ENCODE measurements around the gene PPP6R2. TPM values are rescaled to one million over a fixed set of nuclear protein-coding genes. Genes with fewer than 3 reads are reported as not detected.
A peak's percentile ranks its signal among the peaks of the same experiment; 100 is the strongest.

The PPP6R2 gene
- total RNA-seq, 1 experiment from 2014 or later: 49.2 TPM

- POLR2A ChIA-PET (ENCODE audit: unreplicated experiment): no interaction called here
- no TSS peak for BruUV-seq (replicated peaks)
- intact Hi-C loops (cut with micrococcal nuclease; ENCODE audit: unreplicated experiment): no loop called here
These were observed 113.5 kb downstream of the PPP6R2 start for GRCh38 chr22:50456466-50457234.

DNA sequence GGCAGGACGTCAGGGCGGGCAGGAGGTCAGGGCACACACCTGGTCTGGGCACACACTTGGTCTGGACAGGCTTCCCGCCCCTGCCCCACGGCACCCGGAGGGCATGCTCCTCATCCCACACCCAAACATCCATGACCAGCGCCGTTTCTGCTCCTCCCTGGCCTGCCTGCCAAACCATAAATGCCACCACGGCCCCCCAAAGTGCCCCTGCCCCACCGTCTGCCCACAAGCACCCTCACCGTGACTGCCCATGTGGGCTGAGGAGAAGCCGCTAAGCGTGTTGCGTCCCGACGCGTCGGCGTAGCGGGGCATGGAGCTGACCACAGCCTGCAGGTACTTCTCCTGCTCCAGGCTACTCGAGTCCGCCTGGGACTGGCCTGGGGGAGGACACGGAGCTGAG lies 115.9 kb downstream of the PPP6R2 start:
- H3K4me3 ChIP-seq: no peak overlapping the region
- no peaks in the 10 kb centered on the region for H3K9me3 ChIP-seq (ENCODE audit: insufficient read depth, low read depth)
- TF ChIP-seq CTCF (conservative IDR thresholded peaks at IDR 0.05): no peak
- no peak for TF ChIP-seq EZH2 (IDR thresholded peaks at IDR 0.05; ENCODE audit: low read depth)
- H3K36me3 ChIP-seq (ENCODE audit: low read depth): peaks cover 46% of the 10 kb centered on the region
- POLR2A ChIA-PET (ENCODE audit: unreplicated experiment): no interaction called here
- CTCF ChIA-PET: no interaction called here
- no peaks in the 10 kb centered on the region for H3K4me1 ChIP-seq (replicated peaks; ENCODE audit: insufficient read depth)
- peaks cover 13% of the 10 kb centered on the region; the same call in 1 of the 2 replicates for H3F3A ChIP-seq (ENCODE audit: insufficient read depth, low read depth)
- H3K9me2 ChIP-seq (ENCODE audit: insufficient read depth): no peaks in the 10 kb centered on the region
- H3K4me2 ChIP-seq: no peak overlapping the region
- no peaks in the 10 kb centered on the region for H3K79me2 ChIP-seq (ENCODE audit: low read depth)
- intact Hi-C loops (cut with micrococcal nuclease; ENCODE audit: unreplicated experiment): no loop called here
- no TSS peak for BruUV-seq (replicated peaks)
- no peak overlapping the region for H3K27ac ChIP-seq
- no peaks in the 10 kb centered on the region for H3K27me3 ChIP-seq (ENCODE audit: insufficient read depth, low read depth)
- DNase-seq: no peak
- peaks cover 30% of the 10 kb centered on the region for H4K20me1 ChIP-seq (ENCODE audit: insufficient read depth)
- H2AFZ ChIP-seq: no peak overlapping the region

More at GRCh38 chr22:50456466-50457234, 113.5 kb downstream of the PPP6R2 start:
- no peak for TF ChIP-seq EZH2 (IDR thresholded peaks at IDR 0.05; ENCODE audit: low read depth)
- TF ChIP-seq CTCF (conservative IDR thresholded peaks at IDR 0.05): peak; percentile 54; the same call in 1 of the 2 replicates
- H3K4me1 ChIP-seq (replicated peaks; ENCODE audit: insufficient read depth): no peaks in the 10 kb centered on the region
- peaks cover 32% of the 10 kb centered on the region for H3K36me3 ChIP-seq (ENCODE audit: low read depth)
- H3K9me2 ChIP-seq (ENCODE audit: insufficient read depth): no peaks in the 10 kb centered on the region
- no peak overlapping the region for H2AFZ ChIP-seq
- peaks cover 31% of the 10 kb centered on the region for H3F3A ChIP-seq (ENCODE audit: insufficient read depth, low read depth)
- H3K79me2 ChIP-seq (ENCODE audit: low read depth): no peaks in the 10 kb centered on the region
- H3K9me3 ChIP-seq (ENCODE audit: insufficient read depth, low read depth): no peaks in the 10 kb centered on the region
- CTCF ChIA-PET: no interaction called here
- DNase-seq: no peak
- no peak overlapping the region for H3K27ac ChIP-seq
- H3K27me3 ChIP-seq (ENCODE audit: insufficient read depth, low read depth): no peaks in the 10 kb centered on the region
- no peak overlapping the region for H3K4me2 ChIP-seq
- H3K4me3 ChIP-seq: no peak overlapping the region
- peaks cover 31% of the 10 kb centered on the region for H4K20me1 ChIP-seq (ENCODE audit: insufficient read depth)

DNA sequence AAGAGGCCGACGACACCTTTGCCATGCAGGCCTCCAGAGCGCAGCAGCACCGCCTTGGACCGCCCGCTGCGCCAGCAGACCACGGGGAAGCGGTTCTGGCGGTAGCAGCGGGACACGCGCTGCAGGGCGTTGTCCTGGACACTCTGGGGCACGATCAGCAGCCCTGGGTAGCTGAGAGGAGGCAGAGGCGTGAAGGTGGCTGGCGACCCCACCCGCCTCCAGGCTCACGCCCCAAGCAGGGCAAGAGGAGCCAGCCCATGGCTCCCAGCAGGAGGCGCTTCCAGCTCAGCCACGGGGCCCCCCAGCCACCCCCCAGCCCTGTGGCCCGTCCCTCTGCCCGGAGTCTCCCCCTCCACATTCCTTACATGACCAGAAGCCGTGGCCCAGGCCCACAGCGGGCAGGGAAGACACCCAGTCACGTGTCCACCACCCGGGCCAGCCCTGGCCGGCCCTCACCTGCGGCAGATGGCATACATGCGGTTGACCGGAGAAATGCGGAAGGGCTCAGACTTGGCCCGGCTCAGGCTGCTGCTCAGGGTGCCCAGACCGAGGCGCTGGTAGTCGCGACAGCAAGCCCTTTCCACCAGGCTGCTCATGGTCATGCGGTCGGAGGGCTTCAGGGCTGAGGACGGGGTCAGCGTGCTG lies 116.5 kb downstream of the PPP6R2 start:
- H3K36me3 ChIP-seq (ENCODE audit: low read depth): peaks cover 48% of the 10 kb centered on the region
- no peaks in the 10 kb centered on the region for H3K79me2 ChIP-seq (ENCODE audit: low read depth)
- intact Hi-C loops (cut with micrococcal nuclease; ENCODE audit: unreplicated experiment): loop anchor here (5.0 kb wide), 1 partner anchor 38 kb away; no protein-coding TSS in a partner anchor
- peaks cover 31% of the 10 kb centered on the region for H4K20me1 ChIP-seq (ENCODE audit: insufficient read depth)
- peaks cover 10% of the 10 kb centered on the region; the same call in 1 of the 2 replicates for H3F3A ChIP-seq (ENCODE audit: insufficient read depth, low read depth)
- no peaks in the 10 kb centered on the region for H3K9me2 ChIP-seq (ENCODE audit: insufficient read depth)
- TF ChIP-seq EZH2 (IDR thresholded peaks at IDR 0.05; ENCODE audit: low read depth): no peak
- TF ChIP-seq CTCF (conservative IDR thresholded peaks at IDR 0.05): no peak
- H3K4me2 ChIP-seq: no peak overlapping the region
- H2AFZ ChIP-seq: no peak overlapping the region
- H3K27me3 ChIP-seq (ENCODE audit: insufficient read depth, low read depth): no peaks in the 10 kb centered on the region
- H3K4me3 ChIP-seq: no peak overlapping the region
- no peak for DNase-seq
- no peak overlapping the region for H3K27ac ChIP-seq
- no peaks in the 10 kb centered on the region for H3K4me1 ChIP-seq (replicated peaks; ENCODE audit: insufficient read depth)
- POLR2A ChIA-PET (ENCODE audit: unreplicated experiment): no interaction called here
- no peaks in the 10 kb centered on the region for H3K9me3 ChIP-seq (ENCODE audit: insufficient read depth, low read depth)
- BruUV-seq (replicated peaks): no TSS peak
- CTCF ChIA-PET: no interaction called here
